AG09319 (cell line): ENCODE measurements around the gene CCN5.

Experiments used
- DNase-seq: peaks from one replicate; pipeline ENCODE4 v3.0.0-alpha.2; 2010; ENCODE audit warnings: low read depth; ENCODE audit errors: extremely low read depth
- TF ChIP-seq, protein P1 (sequence below): IDR thresholded peaks from 2 replicates; pipeline ENCODE4 v1.5.1; 2011; ENCODE audit warnings: low read depth, mild to moderate bottlenecking, inconsistent platforms, low read length, moderate library complexity

Gene CCN5

DNA sequence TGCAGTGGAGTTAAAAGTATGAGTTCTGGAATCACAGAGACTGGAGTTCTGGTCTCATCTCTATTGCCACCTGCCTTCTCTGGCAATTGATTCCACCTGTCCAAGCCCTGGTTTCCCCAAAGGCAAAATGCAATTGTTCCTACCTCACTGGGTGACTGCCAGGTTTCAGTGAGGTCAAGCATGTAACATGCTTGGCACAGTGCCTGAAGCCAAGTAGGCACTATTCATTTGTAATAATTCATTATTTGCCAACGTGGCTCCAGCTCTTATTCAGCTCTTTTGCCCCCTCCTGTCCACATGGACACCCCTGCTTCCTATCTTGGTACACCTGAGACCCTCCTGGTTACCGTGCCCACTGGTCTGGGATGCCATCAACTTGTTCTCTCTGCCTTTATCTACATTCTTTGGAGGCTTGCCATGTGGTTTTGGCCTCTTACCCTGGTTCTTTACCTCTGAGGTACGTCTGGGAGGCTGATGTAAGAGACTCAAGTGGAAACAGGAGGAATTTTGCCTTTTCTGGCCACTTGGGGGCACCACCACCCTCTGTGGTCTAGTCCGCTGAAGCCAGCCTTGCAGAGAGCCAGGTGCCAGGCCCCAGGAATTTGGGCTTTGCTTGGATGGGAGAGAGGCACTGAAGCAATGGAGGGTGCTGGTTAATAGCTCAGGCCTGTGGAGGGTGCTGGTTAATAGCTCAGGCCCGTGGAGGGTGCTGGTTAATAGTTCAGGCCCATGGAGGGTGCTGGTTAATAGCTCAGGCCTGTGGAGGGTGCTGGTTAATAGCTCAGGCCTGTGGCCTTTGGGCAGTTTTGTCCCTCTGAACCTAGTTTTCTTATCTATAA is 32.2 kb downstream of the CCN5 start:
- TF ChIP-seq, protein P1, sequence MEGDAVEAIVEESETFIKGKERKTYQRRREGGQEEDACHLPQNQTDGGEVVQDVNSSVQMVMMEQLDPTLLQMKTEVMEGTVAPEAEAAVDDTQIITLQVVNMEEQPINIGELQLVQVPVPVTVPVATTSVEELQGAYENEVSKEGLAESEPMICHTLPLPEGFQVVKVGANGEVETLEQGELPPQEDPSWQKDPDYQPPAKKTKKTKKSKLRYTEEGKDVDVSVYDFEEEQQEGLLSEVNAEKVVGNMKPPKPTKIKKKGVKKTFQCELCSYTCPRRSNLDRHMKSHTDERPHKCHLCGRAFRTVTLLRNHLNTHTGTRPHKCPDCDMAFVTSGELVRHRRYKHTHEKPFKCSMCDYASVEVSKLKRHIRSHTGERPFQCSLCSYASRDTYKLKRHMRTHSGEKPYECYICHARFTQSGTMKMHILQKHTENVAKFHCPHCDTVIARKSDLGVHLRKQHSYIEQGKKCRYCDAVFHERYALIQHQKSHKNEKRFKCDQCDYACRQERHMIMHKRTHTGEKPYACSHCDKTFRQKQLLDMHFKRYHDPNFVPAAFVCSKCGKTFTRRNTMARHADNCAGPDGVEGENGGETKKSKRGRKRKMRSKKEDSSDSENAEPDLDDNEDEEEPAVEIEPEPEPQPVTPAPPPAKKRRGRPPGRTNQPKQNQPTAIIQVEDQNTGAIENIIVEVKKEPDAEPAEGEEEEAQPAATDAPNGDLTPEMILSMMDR, result peak; percentile 76
- DNase-seq, result no peak

DNA sequence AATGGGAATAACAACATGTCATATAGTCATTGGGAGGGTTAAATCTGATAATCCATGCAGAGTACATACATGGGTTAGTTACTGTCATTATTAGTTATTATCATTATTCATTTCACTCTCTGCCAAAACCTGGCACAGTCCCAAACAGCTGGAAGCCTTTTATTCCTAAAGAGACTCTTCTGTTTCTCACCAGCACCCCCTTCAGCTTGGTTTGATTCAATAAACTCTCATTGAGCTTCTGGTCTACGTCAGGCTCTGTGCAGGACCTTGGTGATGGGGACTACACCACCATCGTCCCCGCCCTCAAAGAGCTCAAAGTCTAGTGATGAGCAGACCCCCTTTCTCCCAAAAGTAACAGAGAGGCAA is 32.8 kb downstream of the CCN5 start:
- no peak for DNase-seq
- TF ChIP-seq, protein P1, result peak; percentile 2

DNA sequence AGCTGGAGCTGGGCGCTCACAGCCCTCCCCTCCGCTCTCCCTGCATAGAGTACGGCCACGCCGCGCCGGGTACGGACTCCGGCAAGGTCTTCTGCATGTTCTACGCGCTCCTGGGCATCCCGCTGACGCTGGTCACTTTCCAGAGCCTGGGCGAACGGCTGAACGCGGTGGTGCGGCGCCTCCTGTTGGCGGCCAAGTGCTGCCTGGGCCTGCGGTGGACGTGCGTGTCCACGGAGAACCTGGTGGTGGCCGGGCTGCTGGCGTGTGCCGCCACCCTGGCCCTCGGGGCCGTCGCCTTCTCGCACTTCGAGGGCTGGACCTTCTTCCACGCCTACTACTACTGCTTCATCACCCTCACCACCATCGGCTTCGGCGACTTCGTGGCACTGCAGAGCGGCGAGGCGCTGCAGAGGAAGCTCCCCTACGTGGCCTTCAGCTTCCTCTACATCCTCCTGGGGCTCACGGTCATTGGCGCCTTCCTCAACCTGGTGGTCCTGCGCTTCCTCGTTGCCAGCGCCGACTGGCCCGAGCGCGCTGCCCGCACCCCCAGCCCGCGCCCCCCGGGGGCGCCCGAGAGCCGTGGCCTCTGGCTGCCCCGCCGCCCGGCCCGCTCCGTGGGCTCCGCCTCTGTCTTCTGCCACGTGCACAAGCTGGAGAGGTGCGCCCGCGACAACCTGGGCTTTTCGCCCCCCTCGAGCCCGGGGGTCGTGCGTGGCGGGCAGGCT is 35.1 kb downstream of the CCN5 start:
- DNase-seq, result no peak
- TF ChIP-seq, protein P1, result peak; percentile 16

DNA sequence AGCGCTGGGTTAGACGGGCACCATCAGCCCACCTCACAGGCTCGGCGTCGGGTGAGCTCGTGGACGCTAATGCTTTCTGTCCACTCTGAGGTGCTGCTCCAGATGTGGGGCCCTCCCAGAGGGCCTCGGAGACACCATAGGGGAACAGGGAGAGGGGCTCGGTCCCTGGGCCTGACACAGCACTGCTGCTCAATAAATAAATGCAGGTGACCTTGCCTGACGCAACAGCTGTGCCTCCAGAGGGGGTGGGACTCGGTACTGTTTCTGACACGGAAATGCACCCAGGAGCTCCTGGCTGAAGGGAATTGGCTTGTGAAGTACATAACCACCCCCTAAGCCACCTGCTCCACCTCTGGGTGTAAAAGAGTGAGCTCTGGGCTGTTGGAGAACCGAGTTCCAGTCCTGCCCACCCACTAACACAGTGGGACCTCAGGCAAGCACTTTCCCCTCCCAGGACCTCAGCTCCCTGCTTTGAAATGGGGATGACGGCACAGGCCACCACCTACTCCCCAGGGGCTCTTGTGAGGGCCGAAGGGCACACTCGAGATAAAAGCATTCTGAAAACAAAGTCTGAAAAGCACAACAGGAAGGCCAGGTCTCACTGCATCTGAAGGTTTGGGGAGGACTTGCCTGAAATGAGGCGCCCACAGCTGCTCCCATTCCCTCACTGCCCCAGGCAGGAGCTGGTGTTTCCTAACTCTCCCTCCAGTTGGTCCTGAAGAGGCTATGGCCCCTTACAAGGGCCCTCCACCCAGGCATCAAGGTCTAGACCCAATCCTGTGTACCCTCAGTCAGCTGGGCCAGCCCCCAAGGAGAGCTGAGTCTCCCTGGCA is 37.1 kb downstream of the CCN5 start:
- TF ChIP-seq, protein P1, result no peak
- no peak for DNase-seq

DNA sequence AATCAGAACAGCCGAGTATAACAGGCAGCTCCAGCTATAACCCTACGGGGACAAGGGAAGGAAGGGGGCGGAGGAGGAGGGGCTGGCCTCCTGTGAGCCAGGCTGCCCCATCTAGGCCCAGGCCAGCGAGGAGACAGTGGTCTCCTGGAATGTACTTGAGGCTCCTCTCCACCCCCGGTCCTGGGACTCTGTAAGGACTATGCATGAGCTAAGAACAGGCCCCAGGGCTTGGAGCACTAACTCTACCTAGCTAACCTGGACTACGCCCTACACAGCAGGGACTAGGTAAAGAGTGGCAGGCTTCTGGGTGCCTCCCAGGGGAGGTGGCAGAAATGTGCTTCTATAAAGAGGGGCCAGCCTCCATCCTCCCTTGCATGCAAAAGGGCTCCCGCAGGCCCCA is 39.4 kb downstream of the CCN5 start:
- DNase-seq, result no peak
- TF ChIP-seq, protein P1, result no peak

DNA sequence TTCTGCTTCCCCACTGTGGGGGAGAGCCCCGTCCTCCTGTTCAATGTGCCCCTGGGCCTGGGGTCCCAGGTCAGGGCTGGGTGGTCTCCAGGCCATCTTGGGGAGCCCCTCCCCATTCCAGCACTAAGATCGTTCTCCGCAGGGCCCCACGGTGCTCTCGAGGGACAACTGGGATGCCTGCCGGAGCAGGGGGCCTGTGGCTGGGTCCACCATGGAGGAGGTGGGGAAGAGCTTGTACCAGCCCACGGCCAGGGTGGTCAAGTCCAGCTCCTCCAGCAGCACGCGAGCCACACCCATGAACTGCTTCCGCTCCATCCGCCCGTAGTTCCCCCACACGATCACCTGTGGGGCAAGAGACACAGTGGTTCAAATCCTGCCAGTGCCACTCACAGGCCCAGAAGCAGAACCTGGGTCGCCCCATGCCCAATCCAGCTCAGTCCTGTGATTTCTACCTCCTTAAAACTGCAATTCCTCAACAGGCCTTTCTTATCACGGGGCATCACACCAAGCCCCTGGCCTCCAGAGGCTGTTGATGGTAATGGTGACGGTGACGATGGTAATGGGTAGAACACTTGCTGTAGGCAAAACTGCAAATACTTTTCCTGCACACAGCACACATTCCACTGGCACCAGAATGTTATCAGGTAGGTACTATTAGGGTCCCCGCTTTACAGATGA is 41.0 kb downstream of the CCN5 start:
- TF ChIP-seq, protein P1, result no peak
- no peak for DNase-seq
